Endodermal cell (in vitro differentiated cells): ENCODE results near the gene MAN2B2. TPM values are rescaled to one million over a fixed set of nuclear protein-coding genes. Genes with fewer than 3 reads are reported as not detected.
A peak's percentile ranks its signal among the peaks of the same experiment; 100 is the strongest.

Source experiments
- DNase-seq: peaks from one replicate; pipeline ENCODE4 v3.0.0-alpha.2; 2017
- H3K27ac ChIP-seq: 2 replicates; pipeline ENCODE4 v1.5.1; 2013; ENCODE audit warnings: mild to moderate bottlenecking, low read depth, low read length, moderate library complexity
- H3K27me3 ChIP-seq: 2 replicates; pipeline ENCODE4 v1.6.1; 2013; ENCODE audit warnings: mild to moderate bottlenecking, low read length, moderate library complexity; ENCODE audit not compliant: insufficient read depth, control insufficient read depth, poor library complexity, severe bottlenecking
- H3K36me3 ChIP-seq: 2 replicates; pipeline ENCODE4 v1.7.0; 2013; ENCODE audit warnings: mild to moderate bottlenecking, low read length, moderate library complexity; ENCODE audit not compliant: control insufficient read depth, insufficient read depth
- H3K4me1 ChIP-seq: one replicate; pipeline ENCODE4 v1.7.0; 2013; ENCODE audit warnings: low read length; ENCODE audit not compliant: control insufficient read depth, insufficient read depth
- H3K4me3 ChIP-seq: 2 replicates; pipeline ENCODE4 v1.5.1; 2013; ENCODE audit warnings: mild to moderate bottlenecking, low read length, moderate library complexity
- H3K9ac ChIP-seq: 2 replicates; pipeline ENCODE4 v1.6.1; 2013; ENCODE audit warnings: mild to moderate bottlenecking, low read length, moderate library complexity; ENCODE audit not compliant: poor library complexity, severe bottlenecking; ENCODE audit errors: extremely low read depth
- H3K9me3 ChIP-seq: 2 replicates; pipeline ENCODE4 v1.6.1; 2013; ENCODE audit warnings: mild to moderate bottlenecking, low read length, moderate library complexity; ENCODE audit not compliant: control insufficient read depth
- H3K27ac Mint-ChIP-seq: 2 replicates; pipeline ENCODE4 v1.8.0; 2020; ENCODE audit warnings: mixed read lengths
- H3K27me3 Mint-ChIP-seq: 2 replicates; pipeline ENCODE4 v1.8.0; 2021; ENCODE audit warnings: mild to moderate bottlenecking, mixed read lengths; ENCODE audit not compliant: insufficient read depth
- H3K36me3 Mint-ChIP-seq: 2 replicates; pipeline ENCODE4 v1.8.0; 2020; ENCODE audit warnings: low read depth, mixed read lengths
- H3K4me1 Mint-ChIP-seq: 2 replicates; pipeline ENCODE4 v1.8.0; 2020; ENCODE audit warnings: mixed read lengths
- H3K4me3 Mint-ChIP-seq: 2 replicates; pipeline ENCODE4 v1.8.0; 2020; ENCODE audit warnings: mild to moderate bottlenecking, moderate library complexity, mixed read lengths
- H3K9me3 Mint-ChIP-seq: 2 replicates; pipeline ENCODE4 v1.8.0; 2020; ENCODE audit warnings: mild to moderate bottlenecking, mixed read lengths
- WGBS, 2 experiments: methylation state at CpG; one replicate each; pipeline versions ENCODE4 v1.1.5 to v1.1.7; 2013; ENCODE audit warnings: missing lambda C conversion rate in 2 of 2, mixed read lengths in 1 of 2; ENCODE audit not compliant: insufficient coverage in 1 of 2, insufficient read length in 1 of 2; 5-methylcytosine and 5-hydroxymethylcytosine counted together
- total RNA-seq, 2 donors: library from RNA; stranded (reverse); fragmentation: NEBNext Ultra II Directional in 1 of 2; extraction: Animal tissue kit (Norgen Biotek cat#: 25700) in 1 of 2; gene quantifications; 2 replicates in 1 of 2; 3 replicates in 1 of 2; pipeline ENCODE4 v1.2.1, GENCODE V29; 2021
- TF ChIP-seq, protein P1 (sequence below): fragments of 200-600 bp; sonication (generic); conservative IDR thresholded peaks from 2 replicates; pipeline ENCODE4 v1.5.0; 2021; ENCODE audit warnings: antibody characterized with exemption, mild to moderate bottlenecking

Gene MAN2B2
- total RNA-seq, 2 donors from 2014 or later, result 13.3 to 20.8 TPM

DNA sequence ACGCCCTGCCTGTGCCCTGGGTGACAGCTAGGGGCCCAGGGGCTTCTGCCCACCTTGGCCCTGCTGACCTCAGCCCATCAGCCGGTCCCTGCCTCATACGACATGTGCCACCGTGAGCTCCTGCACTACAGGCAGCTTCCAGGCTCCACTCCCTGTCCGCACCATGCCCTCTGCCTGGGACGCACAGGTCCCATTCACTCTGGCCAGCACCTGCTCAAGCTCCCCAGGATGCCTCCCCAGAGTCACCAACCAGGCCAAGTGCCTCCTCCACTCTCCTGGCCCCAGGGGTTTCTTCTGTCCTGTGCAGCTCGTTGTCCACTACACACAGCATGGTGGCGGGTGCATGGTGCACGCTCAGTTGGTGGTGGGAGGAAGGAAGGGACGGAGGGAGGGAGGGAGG is 45.3 kb downstream of the MAN2B2 start:
- H3K4me3 Mint-ChIP-seq, result no peak overlapping the region

DNA sequence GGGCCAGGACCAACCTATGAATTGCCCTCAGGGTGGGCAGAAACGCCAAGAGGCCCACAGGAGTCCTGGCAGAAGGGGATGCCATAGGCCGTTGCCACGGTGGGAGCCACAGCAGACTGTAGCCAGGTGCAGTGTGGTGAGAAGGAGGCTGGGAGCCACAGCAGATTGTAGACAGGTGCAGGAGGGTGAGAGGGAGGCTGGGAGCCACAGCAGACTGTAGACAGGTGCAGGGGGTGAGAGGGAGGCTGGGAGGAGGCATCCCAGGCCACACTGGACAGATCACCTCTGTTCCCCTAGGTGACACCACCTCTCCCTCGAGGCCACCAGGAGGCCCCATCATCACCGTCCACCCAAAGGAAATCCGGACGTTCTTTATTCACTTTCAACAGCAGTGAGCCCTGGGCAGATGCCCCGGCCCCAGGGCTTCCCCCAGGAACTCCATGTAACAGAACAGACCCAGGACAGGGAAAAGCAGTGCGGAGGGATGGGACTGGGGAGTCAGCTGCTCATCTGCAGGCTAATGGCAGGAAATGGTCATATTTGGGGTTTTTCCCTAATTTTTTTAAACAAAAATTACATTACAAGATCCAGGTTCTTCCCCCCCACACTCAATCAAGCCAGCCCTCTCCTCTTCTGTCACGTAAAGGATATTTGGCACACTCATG is 46.0 kb downstream of the MAN2B2 start:
- H3K4me1 Mint-ChIP-seq, result no peaks in the 10 kb centered on the region
- Histone ChIP-seq H3K4me1 (no peaks in the 10 kb centered on the region), H3K4me3 (no peak overlapping the region), H3K9ac (no peak overlapping the region), H3K36me3 (peaks cover 9% of the 10 kb centered on the region), H3K27me3 (no peaks in the 10 kb centered on the region), H3K27ac (no peak overlapping the region), H3K9me3 (no peaks in the 10 kb centered on the region)
- H3K9me3 Mint-ChIP-seq, result peaks cover 3% of the 10 kb centered on the region
- H3K4me3 Mint-ChIP-seq, result no peak overlapping the region
- 91 to 93% methylated on average over 4 to 10 of the region's 10 CpGs for WGBS, 2 experiments
- no peak overlapping the region for H3K27ac Mint-ChIP-seq
- TF ChIP-seq, protein P1, sequence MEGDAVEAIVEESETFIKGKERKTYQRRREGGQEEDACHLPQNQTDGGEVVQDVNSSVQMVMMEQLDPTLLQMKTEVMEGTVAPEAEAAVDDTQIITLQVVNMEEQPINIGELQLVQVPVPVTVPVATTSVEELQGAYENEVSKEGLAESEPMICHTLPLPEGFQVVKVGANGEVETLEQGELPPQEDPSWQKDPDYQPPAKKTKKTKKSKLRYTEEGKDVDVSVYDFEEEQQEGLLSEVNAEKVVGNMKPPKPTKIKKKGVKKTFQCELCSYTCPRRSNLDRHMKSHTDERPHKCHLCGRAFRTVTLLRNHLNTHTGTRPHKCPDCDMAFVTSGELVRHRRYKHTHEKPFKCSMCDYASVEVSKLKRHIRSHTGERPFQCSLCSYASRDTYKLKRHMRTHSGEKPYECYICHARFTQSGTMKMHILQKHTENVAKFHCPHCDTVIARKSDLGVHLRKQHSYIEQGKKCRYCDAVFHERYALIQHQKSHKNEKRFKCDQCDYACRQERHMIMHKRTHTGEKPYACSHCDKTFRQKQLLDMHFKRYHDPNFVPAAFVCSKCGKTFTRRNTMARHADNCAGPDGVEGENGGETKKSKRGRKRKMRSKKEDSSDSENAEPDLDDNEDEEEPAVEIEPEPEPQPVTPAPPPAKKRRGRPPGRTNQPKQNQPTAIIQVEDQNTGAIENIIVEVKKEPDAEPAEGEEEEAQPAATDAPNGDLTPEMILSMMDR, result peak; percentile 49
- peaks cover 41% of the 10 kb centered on the region for H3K36me3 Mint-ChIP-seq
- no peaks in the 10 kb centered on the region for H3K27me3 Mint-ChIP-seq
- DNase-seq, result no peak

More for the DNA sequence above, 45.3 kb downstream of the MAN2B2 start:
- TF ChIP-seq, protein P1, result no peak
- H3K4me1 ChIP-seq, result no peaks in the 10 kb centered on the region
- H3K9me3 ChIP-seq, result no peaks in the 10 kb centered on the region
- no peak for DNase-seq
- no peak overlapping the region for H3K27ac ChIP-seq
- WGBS, 2 experiments, result 87 to 94% methylated on average over 7 to 10 of the region's 10 CpGs
- Mint-ChIP-seq H3K4me1 (no peaks in the 10 kb centered on the region), H3K9me3 (peaks cover 3% of the 10 kb centered on the region), H3K36me3 (peaks cover 44% of the 10 kb centered on the region), H3K27ac (no peak overlapping the region), H3K27me3 (no peaks in the 10 kb centered on the region)
- no peak overlapping the region for H3K4me3 ChIP-seq
- no peak overlapping the region for H3K9ac ChIP-seq
- H3K36me3 ChIP-seq, result peaks cover 13% of the 10 kb centered on the region
- H3K27me3 ChIP-seq, result no peaks in the 10 kb centered on the region

DNA sequence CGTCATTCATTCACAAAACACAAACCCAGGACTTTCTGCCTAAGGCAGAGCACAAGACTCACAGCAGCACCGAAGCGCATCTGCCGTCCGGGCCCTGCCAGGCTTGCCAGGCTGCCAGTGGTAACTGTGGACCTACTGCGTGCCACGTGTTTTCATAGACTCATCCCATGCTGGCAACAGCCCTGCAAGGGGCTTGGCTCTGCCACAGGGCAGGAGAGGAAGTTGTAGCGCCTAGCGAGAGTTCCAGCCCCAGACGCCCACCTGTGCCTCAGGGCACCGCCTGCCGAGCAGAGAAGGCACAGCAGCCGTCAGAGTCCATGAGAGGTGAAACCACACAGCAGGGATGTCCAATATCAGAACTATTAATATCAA is 46.6 kb downstream of the MAN2B2 start:
- no peaks in the 10 kb centered on the region for H3K9me3 Mint-ChIP-seq
- Histone ChIP-seq H3K4me3 (no peak overlapping the region), H3K27ac (no peak overlapping the region), H3K4me1 (no peaks in the 10 kb centered on the region), H3K27me3 (no peaks in the 10 kb centered on the region), H3K9ac (no peak overlapping the region), H3K36me3 (peaks cover 4% of the 10 kb centered on the region), H3K9me3 (no peaks in the 10 kb centered on the region)
- H3K4me3 Mint-ChIP-seq, result no peak overlapping the region
- 91 to 93% methylated on average over 12 to 13 of the region's 13 CpGs for WGBS, 2 experiments
- no peaks in the 10 kb centered on the region for H3K27me3 Mint-ChIP-seq
- no peak overlapping the region for H3K27ac Mint-ChIP-seq
- DNase-seq, result no peak
- TF ChIP-seq, protein P1, result no peak
- H3K4me1 Mint-ChIP-seq, result no peaks in the 10 kb centered on the region
- peaks cover 36% of the 10 kb centered on the region for H3K36me3 Mint-ChIP-seq
